HG03066 (cell line): ENCODE data around the gene AK3.

ENCODE experiments used
- ATAC-seq: cut with Tn5 transposase; IDR thresholded peaks from one replicate; pipeline ENCODE4 v1.9.1; 2021; ENCODE audit warnings: low read depth; ENCODE audit not compliant: unreplicated experiment

AK3 gene

DNA sequence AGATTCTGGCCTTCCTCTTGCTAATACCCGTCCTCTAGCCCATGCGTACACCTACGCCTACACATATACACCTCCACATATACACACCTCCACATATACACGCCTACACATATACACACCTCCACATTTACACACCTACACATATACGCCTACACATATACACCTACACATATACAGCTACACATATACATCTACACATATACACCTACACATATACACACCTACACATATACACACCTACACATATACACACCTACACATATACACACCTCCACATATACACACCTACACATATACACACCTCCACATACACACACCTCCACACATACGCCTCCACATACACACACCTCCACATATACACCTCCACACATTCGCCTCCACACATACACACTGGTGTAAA lies 27.2 kb downstream of the AK3 start:
- no peak for ATAC-seq

- ATAC-seq, result no peak
Observed at GRCh38 chr9:4709380-4709779, 31.6 kb downstream of the AK3 start.

GRCh38 chr9:4706971-4707622 lies 33.9 kb downstream of the AK3 start:
- no peak for ATAC-seq

DNA sequence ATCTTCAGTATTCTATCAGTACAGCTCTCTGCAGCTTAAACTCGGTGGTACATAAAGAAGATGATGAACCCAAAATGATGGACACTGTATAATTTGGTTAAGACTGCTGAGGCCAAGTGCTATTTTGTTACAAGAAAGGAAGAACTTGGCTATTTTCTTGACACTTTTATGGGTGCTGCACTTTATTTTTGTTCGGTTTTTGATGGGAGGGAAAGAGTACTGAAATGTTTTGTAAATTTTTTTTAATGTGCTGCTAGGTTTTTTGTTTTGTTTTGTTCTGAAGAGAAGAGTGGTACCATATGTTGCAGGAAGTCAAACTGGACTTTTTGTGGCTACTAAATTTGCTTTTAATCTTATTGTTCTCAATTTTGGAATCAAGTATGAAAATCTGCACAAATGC lies 35.0 kb downstream of the AK3 start:
- no peak for ATAC-seq

GRCh38 chr9:4704129-4704528 lies 36.9 kb downstream of the AK3 start:
- ATAC-seq, result no peak

DNA sequence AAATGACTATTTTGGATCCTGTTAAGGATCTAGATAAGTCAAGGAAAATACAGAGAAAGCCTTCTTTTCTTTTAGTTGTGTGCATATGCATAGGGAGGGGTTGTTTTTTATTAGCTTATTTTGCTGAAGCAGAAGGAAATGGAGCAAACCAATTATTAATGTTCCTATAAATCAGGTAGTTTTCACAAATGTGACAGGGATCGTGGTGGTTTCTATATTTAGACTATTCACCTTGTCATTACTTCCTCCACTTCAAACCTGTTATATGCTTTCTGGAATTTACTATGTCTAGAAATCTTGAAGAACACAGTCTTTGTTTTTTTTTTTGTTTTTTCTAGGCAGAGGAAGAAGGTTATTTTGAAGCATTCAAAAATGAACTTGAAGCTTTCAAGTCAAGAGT lies 39.5 kb downstream of the AK3 start:
- ATAC-seq, result no peak

DNA sequence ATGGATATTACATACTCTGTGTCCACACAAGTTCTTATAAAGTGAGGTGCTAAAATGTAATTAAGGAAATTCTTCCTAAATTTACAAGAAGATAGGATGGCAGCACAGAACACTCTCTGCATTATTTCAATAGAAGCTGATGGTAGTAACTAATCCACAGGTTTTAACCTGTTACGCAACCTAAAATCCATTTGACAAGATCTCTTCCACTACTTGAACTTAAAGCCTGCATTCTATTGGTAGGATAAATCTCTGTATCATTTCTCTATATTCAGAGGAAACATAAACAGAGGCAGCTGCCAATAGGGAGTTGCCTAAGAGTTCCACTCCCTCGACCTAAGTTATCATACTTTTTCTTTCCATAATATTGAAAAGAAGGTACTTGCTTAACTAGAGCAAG lies 40.1 kb downstream of the AK3 start:
- no peak for ATAC-seq

DNA sequence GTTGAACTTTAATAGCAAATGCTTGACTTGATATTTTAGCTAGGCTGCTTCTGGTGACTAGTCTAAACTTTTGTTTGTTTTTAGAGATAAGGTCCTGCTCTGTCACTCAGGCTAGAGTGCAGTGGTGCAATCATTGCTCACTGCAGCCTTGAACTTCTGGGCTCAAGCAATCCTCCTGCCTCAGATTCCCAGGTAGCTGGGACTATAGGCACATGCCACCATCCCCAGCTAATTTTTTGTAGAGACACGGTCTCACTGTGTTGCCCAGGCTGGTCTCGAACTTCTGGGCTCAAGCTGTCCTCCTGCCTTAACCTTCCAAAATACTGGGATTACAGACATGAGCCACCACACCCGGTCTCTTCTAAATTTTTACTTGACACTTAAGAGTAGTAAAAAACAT lies 40.9 kb downstream of the AK3 start:
- no peak for ATAC-seq

- no peak for ATAC-seq
Observed at GRCh38 chr9:4691795-4692194, 49.2 kb downstream of the AK3 start.

DNA sequence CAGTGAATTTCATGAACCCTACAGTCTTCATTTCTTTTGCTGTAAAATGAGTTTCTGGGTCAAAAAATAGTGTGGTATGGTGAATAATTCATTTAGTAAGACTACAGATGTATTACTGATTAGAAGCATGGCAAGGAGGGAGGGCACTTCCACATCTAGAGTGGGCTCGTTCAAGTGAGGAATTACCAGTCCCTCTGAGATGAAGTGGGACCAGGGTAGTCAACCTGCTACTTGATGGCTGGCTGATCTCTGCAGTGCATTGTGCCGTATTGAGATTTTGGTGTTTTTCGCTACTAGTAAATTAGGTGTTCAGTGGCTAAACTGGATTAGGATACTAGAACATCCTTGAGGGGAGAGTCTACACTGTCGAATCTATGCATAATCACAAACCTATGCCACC lies 50.9 kb downstream of the AK3 start:
- no peak for ATAC-seq

- peak; percentile 67 for ATAC-seq
Observed at GRCh38 chr9:4689687-4690104, 51.3 kb downstream of the AK3 start.

- ATAC-seq, result no peak
Observed at GRCh38 chr9:4689021-4689420, 52.0 kb downstream of the AK3 start.

GRCh38 chr9:4686584-4686983 lies 54.4 kb downstream of the AK3 start:
- ATAC-seq, result no peak

- ATAC-seq, result no peak
Observed at GRCh38 chr9:4686112-4686511, 54.9 kb downstream of the AK3 start.

GRCh38 chr9:4684820-4685219 lies 56.2 kb downstream of the AK3 start:
- no peak for ATAC-seq

DNA sequence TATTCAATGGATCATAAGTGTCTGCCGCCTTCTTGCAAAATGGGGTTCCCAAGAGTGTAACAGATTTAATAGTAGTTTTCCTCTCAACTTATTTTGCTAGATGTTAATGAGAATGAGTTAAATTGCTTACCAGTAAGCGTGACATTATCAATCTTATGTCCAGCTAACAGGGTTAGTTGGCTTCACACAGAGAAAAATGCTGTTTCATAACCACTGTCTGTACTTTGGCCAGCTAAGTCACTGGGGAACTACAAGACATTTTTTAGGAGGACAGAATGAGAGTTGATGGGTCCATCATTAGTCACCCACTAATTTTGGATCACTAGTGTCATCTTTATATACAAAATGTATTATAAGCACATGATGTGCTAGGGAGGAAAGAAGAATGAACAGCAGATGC lies 60.3 kb downstream of the AK3 start:
- no peak for ATAC-seq

DNA sequence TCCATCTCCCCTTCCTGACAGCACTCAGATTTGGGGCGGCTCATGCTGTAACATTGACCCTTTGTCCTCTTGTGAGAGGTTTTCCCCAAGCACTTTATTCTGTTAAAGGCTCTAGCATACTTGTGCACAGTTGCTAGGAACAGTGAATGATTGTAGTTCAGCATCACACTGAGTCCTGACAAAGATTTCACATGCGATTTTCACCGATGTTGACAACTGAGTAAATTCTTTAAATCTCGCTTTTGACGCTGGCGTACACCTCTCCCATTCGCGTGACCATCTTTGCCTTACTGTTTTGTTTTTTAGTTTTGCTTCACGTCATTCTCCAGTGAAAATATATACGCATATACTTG lies 60.9 kb downstream of the AK3 start:
- ATAC-seq, result peak; percentile 1

- ATAC-seq, result peak; percentile 97
Observed at GRCh38 chr9:4679268-4680172, 61.5 kb downstream of the AK3 start, which contains the start of gene CDC37L1. CDC37L1 (plus strand) TSS chr9:4679569; CDS start chr9:4679768, 199 bp downstream.

DNA sequence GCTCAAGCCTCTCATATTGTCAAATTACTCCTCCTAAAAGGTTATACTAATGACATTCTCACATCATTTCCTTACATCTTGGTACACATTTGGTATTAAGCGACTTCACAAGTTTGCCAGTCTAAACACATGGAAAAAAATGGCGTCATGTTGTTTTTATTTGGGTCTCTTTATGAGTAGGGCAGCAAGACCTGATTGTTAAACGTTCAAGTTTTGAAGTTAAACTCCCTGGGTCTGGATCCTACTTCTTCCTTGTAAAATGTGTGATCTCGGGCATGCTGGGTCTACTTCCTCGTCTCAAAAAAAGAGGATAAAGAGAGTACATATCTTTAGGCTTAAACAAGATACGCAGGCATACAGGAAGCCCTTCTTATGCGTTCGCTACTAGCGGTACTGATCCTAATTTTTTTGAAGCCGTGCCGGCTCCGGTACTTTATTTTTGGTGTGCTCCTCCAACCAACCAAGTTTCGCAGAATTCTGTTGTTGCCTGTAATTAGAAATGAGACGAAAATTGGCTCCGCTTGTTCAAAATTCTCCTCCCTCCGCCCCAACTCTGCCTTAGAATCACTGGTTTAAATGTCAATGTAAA lies 62.2 kb downstream of the AK3 start:
- ATAC-seq, result no peak

GRCh38 chr9:4677392-4677791 lies 63.6 kb downstream of the AK3 start:
- ATAC-seq, result no peak

DNA sequence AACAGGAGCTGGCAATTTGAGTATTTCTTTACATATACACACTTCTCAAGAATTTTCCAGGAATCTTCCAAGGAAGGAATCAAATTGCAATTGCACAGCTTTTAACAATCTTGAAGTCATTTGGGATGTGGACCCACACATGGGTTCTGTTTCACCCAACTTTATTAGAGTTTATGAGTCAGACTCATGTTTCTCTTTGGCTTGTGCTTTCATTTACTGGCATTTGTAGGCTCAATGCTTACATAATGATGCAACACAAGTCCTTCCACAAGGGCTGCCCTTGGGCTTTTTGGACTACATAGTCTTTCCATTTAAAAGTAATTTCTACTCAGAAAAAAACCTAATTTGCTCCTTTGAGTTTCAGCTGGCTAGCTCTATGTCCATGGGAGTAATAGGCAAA lies 66.2 kb downstream of the AK3 start:
- no peak for ATAC-seq

DNA sequence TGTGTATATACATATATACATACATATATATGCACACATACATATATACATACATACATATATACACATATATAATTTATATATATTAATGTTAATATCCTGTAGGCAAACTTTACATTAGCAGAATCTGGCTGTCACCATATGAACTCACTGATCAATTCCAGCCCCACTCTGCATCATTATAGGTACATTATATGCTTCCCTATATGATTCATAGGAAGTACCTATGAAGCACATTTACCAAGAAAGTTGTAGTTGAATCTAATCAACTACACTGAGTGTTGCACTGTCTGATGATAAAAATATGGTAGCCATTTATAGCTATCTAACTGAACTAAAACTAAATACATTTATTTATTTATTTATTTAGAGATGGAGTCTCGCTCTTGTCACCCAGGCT lies 69.3 kb downstream of the AK3 start:
- ATAC-seq, result no peak
